ENCODE data around the gene RORC.
A peak's percentile ranks its signal among the peaks of the same experiment; 100 is the strongest.
"Not testable (repeated sequence)": the region's sequence is repeated elsewhere in the genome, so short reads cannot be mapped to it uniquely, and the experiment has no call there.

RORC gene

DNA sequence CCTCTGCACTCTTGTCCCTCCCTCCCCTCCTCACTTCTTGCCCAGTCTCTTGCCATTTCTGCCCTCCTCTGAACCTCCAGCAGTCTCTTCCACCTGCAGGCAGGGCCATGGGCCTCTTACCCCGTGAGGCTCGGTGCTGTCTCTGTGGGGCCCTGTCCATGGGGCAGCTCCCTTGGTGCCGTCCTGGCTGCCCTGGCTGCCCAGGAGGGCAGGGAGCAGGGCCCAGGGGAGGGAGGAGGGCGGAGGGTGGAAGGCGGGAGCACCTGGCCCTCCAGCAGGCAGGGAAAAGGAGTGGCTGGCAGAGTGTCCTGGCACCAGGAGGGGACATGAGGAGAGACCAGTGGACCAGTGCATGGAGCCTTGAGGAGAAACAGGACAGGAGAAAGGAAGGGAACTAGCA is at the start of gene RORC:
TSS of gene RORC (minus strand) at position 198 of the 400 bp plus-strand sequence. CDS start at position 160, 38 bp downstream.
- no peak for DNase-seq

DNA sequence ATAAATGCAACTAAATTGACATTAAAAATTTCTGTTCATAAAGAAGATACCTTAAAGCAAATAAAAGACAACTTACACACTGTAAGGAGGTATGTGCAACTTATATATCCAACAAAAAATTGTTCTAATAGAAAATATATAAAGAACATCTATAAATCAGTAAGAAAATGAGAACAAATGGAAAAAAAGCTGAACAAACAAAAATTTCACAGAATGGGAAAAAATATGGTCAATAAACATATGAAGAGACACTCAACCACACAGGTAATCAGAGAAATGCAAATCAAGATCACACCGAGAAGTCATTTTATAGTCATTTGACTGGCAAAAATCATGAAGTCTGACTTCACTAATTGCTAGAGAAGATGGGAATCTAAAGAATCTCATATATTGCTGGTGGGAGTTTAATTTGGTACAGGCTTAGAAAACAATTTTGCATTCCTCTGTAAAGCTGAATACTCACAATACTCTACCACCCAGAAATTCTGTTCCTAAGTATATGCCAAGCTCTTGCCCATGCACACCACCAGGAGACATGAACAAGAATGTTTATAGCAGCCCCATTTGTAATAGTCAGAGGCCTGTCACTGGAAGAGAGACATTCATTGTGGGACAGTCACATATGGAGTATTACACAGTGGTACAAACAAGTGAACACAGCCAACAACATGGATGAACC is 44.0 kb upstream of the RORC start:
- peak; percentile 31 for DNase-seq

DNA sequence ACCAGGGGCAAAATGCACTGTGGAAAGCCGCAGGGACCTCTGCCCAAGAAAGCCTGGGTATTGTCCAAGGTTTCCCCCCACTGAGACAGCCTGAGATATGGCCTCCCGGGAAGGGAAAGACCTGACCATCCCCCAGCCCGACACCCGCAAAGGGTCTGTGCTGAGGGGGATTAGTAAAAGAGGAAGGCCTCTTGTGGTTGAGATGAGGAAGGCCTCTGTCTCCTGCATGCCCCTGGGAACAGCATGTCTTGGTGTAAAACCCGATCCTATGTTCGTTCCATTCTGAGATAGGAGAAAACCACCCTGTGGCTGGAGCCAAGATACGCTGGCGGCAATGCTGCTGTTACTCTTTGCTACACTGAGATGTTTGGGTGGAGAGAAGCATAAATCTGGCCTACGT is 41.2 kb upstream of the RORC start:
- not testable (repeated sequence) for DNase-seq

DNA sequence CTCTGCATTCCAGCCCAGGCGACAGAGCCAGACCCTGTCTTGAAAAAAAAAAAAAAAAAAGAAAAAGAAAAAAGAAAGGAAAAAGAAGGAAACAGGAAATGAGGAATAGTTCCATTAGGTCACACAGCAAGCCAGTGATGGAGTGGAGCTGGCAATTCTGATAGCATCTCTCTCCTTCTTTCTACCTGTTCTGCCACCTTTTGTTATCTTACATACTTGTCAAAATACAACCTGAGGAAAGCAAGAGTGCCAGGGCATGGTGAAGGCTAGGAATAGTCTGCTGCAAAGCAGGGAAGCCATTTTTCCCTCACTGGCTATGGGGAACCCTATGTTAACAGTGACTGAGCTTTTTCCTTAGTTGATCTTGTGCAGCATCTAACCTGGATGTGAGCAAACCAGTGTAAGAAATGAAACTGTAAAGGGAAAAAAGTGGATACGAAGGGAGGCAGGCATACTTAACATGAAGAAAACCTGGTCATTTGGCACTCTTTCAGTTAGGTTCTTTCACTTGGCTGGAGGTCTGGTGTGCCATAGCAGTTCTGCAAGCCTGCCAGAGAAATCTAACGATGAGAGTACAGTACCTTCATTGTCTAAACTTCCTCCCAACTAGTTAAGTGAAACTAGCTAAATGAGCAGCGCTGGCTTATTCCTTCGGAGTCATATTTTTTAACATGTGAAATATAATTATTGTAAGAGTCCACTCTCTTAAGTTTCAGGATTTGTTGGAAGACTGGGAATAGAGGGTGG is 39.9 kb upstream of the RORC start:
- DNase-seq: no peak

DNA sequence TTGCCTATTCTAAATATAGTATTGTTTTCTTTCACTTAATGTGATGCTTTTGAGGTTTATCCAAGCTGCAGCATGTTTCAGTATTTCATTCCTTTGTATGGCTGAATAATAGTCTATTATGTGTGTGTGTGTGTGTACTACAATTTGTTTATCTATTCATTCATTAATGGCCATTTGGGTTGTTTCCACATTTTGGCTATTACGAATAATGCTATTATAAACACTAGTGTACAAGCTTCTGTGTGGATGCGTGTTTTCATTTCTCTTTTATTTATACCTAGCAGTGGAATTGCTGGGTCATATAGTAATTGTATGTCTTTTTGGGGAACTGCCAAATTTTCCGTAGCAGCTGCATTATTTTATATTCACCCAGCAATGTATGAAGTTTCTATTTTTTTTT is 36.9 kb upstream of the RORC start:
- DNase-seq: no peak

DNA sequence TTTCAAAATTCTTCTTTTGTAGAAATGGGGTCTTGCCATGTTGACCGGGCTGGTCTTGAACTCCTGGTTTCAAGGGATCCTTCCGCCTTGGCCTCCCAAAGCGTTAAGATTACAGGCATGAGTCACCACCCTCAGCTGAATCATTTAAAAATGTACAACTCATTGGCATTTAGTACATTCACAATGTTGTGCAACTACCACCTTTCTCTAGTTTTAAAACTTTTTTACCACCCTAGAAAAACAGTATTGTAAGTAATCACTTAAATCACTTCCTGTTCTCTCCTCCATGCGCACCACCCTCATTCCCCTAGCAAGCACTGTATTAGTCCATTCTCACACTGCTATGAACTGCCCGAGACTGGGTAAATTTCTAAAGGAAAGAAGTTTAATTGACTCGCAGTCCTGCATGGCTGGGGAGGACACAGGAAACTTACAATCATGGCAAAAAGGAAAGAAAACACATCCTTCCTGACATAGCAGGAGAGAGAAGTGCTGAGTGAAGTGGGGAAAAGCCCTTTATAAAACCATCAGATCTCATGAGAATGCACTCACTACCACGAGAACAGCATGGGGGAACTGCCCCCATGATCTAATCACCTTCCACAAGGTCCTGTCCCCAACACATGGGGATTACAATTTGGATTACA is 36.3 kb upstream of the RORC start:
- no peak for DNase-seq

DNA sequence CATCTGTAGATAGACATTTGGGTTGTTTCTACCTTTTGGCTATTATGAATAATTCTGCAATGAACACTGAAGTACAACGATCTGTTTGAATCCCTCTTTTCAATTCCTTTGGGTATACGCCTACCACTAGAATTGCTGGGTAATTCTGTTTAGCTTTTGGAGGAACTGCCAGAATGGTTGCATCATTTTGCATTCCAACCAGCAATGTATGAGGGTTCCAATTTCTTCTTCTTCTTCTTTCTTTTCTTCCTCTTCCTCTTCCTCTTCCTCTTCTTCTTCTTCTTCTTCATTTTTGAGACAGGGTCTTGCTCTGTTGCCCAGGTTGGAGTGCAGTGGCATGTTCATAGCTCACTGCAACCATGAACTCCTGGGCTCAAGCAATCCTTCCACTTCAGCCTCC is 35.7 kb upstream of the RORC start:
- DNase-seq: no peak

DNA sequence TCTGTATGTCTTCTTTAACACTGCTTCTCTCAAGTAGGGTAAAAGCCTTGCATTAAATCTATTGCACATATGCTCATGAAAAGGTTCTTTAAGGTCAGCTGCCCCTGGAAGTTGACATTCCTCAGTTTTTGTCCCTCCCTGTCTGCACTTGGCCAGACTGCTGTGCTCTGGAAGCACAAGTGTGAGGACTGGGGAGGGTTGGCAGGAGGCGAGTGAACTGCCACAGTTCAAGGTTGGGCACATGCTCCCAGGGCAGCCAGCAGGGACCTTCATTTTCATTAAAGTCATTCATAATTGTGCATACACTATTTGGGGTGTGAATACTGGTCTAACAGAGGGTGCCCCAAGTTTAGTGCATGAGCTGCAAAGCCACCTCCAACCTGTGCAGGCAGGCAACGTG is 32.8 kb upstream of the RORC start:
- no peak for DNase-seq

DNA sequence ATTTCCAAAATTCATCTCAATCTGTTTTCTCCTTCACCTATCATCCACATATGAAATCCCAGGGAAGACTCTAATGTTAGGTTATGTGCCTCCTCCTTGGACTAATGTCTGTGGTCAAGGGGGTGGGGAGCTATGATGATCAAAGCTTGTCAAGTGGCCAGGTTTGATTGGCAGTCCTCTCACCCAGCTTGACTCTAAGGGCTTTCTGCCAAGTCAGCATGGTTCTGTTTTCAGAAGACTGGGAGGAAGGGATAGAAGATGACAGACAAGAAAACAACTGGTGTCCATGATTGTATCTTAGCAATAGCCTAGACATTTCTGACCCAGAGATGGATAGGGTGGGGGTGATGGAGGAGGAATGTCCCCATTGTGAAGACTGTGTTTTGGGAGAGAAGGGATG is 31.0 kb upstream of the RORC start:
- DNase-seq: no peak

DNA sequence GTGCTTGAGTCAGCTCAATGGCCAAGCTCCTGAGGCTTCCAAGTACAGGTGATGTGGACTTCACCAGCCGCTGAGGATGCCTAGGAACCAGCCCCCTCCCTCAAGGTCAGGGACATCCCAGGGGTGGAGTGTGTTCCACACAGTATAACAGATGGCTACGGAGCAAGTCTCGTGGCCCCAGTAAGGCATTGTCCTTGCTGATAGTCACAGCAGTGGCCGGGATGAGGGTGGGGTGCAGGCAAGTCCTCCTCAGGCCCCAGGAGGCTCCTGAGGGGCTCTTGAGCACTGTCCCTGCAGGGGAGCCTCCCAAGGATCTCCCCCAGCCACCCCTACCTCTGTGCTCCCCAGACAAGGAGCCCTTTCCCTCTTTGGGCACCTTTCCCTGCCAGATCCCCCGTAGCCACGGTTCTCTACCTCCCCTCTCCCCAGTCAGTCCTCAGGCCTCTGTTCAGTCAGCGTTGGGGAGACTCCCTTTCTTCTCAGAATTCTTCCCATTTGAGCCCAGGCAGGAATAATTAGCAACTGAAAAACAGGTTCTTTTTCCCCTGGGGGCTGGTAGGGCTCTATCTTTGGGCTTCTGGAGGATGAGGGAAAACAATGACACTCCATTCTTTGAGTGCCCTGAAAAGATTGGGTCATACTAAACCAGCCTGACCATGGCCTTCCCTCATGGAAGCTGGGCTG is 29.0 kb upstream of the RORC start:
- DNase-seq: no peak

DNA sequence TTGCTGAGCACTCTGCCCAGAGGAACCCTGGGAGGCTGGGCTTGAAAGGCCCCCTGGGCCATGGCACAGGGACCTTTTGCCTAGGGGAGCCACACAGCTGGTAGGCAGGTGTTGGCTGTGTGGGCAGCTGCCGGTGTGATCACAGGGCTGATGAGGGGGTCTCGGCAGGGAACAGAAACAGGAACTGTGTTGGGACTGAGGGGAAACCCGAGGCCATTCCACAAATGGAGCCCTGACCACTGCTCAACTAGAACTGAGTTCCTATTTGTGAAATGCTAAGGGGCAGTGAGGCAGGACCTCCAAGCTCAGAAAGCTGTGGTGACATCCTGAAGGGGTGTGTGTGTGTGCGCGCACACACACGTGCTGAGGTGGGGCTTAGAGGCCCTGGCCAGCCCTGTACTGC is 28.3 kb upstream of the RORC start:
- no peak for DNase-seq

DNA sequence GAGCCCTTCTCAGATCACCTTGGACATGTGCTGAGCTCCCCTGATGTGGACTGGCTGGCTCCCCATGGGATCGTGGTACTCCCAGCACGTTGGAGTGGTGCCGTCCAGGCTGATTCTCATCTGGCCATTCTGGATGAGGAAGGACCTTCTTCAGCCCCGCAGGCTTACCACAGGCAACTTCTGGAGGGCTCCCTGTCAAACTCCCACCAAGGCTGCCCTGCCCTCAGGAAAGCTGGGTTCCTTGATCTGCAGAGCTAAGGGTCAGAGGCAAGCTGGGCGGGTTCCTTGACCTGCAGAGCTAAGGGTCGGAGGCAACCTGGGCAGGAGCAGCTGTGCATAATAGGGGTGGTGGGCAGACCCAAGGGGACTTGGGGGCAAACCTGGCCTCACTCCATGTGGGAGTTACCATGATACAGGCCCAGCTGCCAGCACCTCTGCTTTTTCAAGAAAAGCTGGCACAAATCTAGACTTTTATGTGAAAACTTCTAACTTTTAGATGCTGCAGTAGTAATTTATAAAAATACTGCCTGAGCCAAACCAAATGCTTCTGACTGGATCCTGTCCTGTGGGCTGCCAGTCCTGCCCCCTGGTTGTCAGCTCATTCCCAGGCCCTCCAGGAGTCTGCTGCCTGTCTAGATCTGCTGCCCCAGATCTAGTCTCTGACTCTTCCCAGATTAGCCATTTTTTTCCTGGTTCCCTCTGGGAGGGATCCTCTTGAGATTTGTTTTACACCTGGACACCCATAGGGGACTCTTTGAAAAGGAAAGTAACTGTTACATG is 27.5 kb upstream of the RORC start:
- no peak for DNase-seq

DNA sequence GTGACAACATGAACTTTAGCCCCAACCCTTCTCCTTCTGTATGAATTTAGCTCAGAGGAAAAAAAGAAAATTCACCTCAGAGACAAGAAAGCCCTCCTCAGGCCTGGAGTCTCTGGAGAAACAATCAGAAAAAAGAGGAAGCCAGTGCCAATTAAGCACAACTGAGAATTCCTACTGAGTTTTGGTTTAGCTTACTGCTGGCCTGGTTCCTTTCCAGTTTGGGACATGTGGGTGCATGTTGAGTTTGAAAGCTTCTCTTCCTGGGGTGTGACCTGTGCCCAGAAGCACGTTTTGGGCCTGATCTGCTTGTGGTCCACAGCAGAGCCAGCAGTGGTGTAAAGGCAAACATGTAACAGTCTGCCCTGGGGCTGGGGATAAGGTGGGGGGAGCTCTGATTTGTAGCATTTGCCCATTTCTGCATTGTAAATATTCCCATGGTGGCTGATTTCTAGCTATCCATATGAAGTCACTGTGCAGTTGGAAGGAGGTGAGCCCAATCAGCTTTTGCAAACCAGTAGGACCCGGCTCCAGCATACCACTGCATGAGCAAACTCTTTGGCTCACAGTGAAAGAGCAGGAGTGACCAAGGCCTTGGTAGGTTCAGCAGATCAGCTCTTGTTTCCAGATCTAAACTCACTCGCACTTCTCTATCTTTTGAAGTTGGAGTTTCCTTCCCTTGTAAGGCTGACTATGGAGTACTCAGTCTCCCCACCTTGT is 26.6 kb upstream of the RORC start:
- no peak for DNase-seq

DNA sequence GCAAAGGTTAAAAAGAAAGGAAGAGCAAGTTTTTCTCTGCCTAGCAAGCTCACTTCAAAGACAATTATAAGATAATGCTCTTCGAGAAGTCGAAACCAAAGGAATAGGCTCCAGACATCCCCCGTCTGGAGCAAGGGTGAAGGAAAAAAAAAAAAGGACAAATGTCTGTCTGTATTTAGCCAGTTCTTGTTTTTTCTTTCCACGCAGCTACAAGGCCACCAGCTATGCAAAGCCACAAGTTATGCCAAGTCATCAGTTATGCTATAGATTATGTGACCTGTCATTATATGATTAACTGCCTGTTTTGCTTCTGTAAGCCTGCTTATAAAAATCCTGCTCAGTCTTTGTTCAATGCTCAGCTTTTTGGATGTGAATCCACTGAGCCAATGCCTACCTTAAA is 24.3 kb upstream of the RORC start:
- no peak for DNase-seq

DNA sequence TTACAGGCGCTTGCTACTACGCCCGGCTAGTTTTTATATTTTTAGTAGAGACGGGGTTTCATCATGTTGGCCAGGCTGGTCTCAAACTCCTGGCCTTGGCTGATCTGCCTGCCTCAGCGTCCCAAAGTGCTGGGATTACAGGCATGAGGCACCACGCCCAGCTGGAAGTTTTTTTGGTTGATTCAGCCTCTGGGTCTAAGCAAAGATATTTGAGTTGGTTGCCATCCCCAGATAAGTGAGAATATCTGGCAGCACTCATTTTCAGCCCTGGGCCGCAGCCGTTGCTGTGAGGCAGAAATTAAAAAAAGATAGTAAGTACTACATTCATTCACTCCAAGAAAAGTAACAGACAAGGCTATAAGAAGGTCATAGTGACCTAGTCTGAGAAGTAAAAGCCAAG is 23.9 kb upstream of the RORC start:
- not testable (repeated sequence) for DNase-seq

DNA sequence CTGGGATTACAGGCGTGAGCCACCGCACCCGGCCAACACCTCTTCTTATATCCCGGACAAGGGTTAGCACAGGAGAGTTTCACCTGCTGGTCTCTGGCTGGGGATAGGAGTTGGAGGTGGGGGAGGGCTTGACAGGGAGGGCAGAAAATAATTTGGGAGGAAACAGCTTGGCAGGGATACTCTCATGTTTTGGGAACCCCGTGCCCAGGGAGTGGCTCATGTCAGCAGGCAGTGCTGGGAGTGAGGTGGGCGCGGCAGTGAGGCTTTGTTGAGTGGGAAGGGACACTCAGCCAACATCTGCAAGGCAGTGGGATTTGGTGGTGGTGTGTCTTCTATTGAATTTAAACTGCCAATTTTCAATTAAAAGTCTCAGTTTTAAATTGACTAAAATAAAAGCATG is 23.1 kb upstream of the RORC start:
- no peak for DNase-seq

DNA sequence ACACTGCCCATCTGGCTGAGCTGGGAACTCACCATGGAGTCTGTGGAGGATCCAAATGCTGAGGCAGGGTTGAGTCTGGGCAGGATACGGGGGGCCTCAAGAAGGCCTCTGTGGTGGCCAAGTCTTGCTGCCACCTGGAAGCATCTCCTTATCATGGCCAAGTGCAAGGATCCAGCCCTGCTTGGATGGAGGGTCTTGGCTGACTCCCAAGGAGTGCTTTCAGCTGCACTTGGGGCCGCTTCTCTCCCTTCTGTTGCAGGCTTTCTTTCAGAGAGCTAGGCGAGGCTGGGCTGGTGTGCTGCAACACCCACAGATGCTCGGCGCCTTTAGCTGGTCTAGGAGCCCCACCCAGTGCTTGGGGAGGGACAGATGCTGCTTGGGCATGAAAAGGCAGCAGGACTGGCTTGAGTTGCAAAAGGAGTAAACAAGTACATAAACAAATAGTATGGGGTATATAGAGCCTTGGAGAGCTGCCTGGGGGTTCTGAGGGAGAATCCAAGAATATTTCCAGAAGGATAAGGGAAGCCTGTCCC is 21.9 kb upstream of the RORC start, which contains the start of gene THEM5:
TSS of gene THEM5 (minus strand) at position 302 of the 533 bp plus-strand sequence. CDS start at position 155, 147 bp downstream.
- no peak for DNase-seq

DNA sequence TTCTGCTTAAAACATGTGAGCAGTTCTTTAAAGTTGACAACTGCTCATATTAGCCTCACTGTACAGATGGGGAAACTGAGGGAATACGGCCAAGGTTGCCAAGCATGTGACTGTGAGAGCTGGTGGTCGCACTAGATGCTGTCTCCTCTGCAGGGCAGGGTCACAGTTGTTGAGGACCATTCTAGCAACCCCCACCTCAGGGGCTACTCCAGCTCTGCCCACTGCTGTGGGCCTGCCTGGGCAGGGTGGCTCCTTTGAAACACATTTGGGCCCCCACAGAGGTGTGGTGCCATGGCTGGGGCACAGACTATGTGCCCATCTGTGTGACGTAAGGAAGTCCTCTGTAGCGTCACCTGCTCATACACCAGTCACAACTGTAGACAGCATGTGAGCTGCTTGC is 21.1 kb upstream of the RORC start:
- DNase-seq: no peak

DNA sequence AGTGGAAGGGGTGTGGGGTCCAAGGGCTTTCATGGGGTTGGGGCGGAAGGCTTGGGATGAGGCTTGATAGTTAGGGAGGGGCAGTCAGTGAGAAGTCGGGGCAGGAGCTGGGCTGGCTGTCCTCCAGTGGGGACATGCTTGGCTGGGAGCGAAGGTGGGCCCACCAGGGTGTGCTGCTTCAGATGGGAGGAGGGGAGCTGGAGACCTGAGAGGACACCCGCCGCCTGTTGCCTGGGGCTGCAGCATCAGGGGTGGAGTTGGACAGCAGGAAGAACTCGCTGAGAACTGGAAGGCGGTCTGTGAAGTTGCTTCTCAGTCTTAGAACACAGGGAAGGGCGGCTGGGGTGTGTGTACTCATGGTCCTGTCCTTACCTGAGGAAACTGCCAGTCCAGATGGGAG is 20.3 kb upstream of the RORC start:
- DNase-seq: no peak

DNA sequence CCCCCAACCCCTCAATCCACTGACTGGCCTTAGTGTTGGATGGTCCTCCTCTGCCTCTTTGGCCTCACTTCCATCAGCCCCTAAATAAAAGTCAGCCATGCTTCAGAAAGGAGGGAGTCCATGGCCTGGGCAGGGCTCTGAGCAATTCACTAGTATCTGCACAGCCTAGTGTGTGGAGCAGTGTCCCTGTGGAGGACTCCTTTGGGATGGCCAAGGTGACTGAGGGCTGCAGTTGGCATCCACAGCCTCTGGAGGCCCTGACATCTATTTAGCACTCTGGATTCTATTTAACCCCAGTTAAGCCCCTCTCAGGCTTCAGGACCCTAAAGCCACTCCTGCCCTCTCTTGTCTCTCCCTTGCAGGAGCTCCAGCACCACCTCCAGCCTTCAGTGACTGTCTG is 18.3 kb upstream of the RORC start:
- no peak for DNase-seq

DNA sequence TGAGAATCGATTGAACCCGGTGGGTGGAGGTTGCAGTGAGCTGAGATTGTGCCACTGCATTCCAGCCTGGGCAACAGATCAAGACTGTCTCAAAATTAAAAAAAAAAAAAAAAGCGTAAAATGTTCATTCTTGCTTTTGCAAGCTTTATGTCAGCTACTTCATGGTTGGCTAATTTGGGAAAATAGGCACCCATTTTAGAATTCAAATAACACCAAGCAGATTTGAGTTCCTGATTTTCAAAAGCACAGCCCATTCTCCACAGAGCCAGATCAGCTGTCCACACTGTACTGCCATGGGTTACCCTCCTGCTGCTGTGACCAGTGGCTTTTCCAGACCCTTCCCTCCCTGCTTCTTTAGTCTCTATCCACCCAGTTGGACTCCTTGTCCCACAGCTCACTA is 17.5 kb upstream of the RORC start:
- DNase-seq: no peak
